GM18526 (cell line): ENCODE results near the gene EFNB2.

ENCODE experiments used
- POLR2A ChIP-seq: IDR thresholded peaks from 3 replicates; pipeline ENCODE4 v1.6.1; 2011; ENCODE audit not compliant: insufficient read length; ENCODE audit errors: extremely low read depth

Gene EFNB2

GRCh38 chr13:106561551-106562170, 26.2 kb upstream of the EFNB2 start:
- TF ChIP-seq POLR2A = no peak

GRCh38 chr13:106560821-106561220, 25.4 kb upstream of the EFNB2 start:
- no peak for TF ChIP-seq POLR2A

- no peak for TF ChIP-seq POLR2A
Observed at GRCh38 chr13:106558527-106558926, 23.1 kb upstream of the EFNB2 start.

DNA sequence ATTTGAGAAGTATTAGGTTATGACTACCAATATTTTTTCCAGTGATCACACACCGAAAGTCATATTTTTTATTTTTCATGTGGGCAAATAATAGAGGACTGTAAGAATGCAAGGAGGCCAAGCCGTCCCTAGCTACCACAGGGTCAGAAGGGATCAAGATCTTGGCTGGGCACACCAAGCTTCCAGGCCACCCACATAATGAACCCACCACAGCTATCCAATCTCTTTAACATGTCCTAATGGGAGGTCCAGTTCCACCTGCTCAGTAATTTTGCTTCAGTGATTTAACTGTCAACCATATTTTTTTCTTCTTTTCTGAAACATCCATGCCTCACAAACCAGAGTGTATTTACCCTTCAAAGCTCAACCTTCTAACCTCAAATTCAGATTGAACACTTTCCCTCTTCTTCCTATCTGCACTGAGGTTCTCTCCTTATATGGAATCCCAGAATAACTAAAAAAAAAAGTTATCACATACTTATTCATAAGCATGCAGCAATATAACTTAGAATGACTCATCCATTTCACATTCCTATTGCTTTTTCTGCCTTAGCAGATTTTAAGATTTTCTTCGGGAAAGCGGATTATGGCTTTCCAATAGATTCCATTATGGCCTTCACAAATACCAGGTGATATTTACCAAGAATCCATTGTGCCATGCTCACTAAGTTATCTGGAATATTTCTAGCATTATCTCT, 20.3 kb upstream of the EFNB2 start:
- no peak for TF ChIP-seq POLR2A

DNA sequence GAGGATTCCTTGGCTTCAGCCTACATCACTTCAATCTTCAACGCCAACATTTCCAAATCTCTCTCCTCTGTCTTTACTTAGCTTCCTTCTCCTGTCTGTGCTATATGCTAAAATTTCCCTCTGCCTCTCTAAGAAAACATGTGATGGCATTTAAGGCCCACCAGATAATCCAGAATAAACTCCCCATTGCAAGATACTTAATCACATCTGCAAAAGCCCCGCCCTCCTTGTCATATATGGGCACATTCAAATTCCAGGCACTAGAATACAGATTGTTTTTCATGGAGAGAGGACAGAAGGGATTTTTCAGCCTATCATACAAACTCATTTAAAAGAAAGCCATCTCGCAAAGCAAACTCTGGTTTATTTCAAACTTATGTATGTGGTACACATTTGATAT, 16.3 kb upstream of the EFNB2 start:
- TF ChIP-seq POLR2A = no peak

DNA sequence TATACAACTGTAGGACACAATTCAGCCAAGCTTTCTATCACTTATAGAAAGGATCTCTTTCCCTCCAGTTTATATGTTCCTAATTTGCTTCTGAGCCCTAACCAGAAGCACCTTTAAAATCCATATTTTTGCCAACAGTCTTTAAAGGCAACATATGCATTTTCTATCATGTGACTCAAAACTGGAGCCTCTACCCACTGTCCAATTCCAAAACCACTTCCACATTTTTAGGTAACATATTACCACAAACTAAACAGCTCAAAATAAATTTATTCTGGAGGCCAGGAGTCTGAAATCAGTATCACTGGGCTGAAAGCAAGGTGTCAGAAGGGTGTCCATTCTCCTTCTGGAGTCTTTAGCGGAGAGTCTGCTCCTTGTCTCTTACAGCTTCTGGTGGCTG, 15.9 kb upstream of the EFNB2 start:
- TF ChIP-seq POLR2A = no peak

DNA sequence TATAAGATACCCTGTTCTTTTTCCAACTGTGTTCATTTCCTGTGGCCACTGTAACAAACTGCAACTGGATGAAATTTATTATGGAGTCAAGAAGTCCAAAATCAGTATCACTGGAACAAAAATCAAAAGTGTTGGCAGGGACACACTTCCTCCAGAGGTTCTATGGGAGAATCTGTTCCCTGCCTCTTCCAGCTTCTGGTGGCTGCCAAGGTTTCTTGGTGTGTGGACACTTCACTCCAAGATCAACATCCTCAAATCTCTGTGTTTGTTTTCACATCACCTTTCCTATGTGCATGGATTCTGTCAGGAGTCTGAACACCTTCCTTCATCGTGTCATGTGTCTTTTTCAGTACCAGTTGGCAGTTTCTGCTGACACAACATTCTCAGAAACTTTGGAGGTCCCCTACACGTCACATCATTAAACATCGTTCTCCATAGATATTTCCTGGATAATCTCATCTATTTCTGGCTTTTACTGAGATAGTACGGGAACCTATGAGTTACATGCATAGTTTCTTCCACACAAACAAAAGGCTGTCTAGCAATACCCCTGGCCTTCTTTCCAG, 15.2 kb upstream of the EFNB2 start:
- TF ChIP-seq POLR2A = no peak

DNA sequence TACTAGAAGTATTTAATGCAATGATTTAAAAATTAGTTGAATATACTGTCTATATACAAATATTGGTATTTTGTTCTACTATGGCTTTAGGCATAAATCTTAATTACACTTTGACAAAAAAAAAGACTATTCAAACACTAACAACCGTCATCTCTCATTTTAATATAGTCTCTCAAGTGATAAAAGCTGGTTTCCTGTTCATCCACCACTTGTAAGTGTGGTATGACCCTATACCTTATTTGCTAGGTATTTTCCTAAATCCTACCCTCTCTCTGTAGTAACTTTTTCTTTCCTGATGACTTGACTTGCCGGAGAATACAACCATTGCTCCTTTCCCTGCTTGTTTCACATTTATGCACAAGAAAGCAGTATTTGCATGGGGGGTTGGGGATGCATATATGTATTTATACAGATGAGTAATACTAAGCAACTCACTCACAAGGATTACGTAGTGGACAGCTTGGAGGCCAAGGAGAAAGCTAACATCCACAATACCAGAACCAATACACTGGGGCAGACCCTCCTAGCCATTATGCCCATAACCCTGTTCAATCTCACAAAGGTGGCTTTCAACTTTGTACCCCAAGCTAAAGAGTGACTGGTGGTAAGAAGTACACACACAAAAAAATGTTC, 12.7 kb upstream of the EFNB2 start:
- TF ChIP-seq POLR2A = no peak

DNA sequence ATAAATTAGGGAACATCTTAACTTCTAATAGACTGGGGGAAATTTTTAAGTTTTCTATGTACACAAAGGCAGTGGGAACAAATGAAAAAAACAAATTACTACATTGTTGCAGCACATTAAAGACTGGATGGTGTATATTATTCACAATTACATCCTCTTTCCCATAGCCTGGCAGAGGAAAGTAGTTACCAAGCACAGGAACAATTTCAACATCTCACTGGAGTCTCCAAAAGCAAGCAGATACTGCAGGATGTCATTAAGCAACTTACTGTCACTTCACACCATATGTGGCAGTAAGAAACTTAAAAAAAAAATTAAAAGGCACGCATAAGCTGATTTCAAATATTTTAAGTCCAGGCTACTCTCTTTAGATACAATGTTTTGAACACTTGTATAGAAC, 6.4 kb upstream of the EFNB2 start:
- no peak for TF ChIP-seq POLR2A

DNA sequence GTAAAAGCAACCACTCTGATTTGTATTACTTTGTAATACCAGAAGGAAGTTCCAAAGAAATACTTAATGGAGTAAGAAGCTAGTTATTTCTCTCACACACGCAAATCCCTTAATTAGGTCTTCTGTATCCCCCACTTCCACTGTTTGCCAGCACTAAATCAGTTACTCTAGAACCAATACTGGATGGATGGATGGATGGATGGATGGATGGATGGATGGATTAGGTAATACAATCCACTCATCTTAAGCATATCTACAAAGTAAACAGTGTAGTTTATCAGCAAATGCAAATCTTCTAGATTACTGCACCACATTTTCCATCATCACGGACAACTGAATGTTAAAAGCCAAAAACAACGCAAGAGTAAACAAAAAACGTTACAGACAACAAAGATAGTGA, 5.2 kb upstream of the EFNB2 start:
- no peak for TF ChIP-seq POLR2A

DNA sequence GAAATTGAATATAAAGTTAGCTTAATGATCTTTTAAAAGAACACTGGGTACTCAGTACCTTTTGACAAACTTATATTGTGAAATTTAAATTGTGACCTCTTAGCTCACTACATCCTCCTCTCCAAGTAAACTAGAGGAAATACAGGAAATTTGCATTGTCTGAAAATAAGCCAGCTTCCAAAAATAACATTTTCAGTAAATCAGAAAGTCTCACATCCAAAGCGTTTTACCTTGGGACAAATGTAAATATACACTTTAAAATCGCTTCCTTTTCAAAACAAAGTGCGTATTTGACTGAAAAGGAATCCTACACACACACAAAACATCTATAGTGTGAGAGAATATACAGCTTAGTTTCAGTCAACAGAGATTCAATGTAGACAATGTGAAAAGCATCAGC, 2.1 kb upstream of the EFNB2 start:
- TF ChIP-seq POLR2A = no peak

GRCh38 chr13:106536244-106537034, 977 bp upstream of the EFNB2 start:
- no peak for TF ChIP-seq POLR2A

GRCh38 chr13:106534639-106535551, 567 bp downstream of the EFNB2 start:
- TF ChIP-seq POLR2A = no peak

DNA sequence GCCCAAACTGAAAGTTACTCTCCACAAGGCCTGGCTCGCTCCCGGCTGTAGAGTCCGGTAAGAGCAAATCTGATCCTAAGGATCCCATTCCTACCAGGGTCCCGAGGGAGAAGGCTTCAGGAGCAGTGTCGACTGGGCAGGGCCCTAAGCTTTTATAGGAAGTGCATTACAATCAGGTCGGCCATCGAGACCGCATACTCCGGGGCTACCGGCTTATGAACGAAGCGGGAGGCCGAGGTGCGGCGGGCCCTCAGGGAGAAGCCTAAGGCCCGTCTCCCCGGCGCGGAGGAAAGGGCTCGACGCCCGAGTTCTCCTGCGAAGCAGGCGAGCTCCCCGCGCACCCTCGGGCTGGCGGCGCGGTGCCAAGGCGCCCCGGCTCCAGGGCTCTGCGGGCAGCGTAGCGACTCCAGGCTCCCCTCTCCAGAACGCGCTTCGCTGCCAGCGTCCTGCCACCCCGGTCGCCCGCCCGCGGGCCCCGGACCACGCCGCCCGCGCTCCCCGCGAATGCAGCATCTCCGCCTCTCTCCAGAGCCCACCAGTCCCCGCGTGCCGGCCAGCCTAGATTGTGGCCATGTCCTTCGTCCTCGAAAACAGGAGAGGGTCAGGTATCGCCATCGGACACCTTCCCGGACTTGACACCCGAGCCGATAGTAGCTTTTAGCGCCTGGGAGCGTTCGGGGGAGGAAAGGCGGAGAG, 1.4 kb downstream of the EFNB2 start:
- TF ChIP-seq POLR2A = no peak
